HepG2 (cell line): ENCODE results near the gene LRRC45. TPM values are rescaled to one million over a fixed set of nuclear protein-coding genes. Genes with fewer than 3 reads are reported as not detected.

Experiments used
- AHR ChIP-seq: IDR thresholded peaks from 2 replicates; pipeline ENCODE4 v1.6.1; 2018; ENCODE audit warnings: missing genetic modification reagents, missing compliant biosample characterization
- FOXM1 ChIP-seq: sonication (generic); formaldehyde crosslinking; IDR thresholded peaks from 2 replicates; pipeline ENCODE4 v1.5.0; 2020; ENCODE audit warnings: missing genetic modification reagents
- FUBP1 ChIP-seq: sonication (generic); formaldehyde crosslinking; IDR thresholded peaks from 2 replicates; pipeline ENCODE4 v1.5.1; 2020; ENCODE audit warnings: missing genetic modification reagents, mild to moderate bottlenecking, borderline replicate concordance
- MAFG ChIP-seq: sonication (generic); formaldehyde crosslinking; IDR thresholded peaks from 2 replicates; pipeline ENCODE4 v1.5.1; 2020; ENCODE audit warnings: mild to moderate bottlenecking, missing genetic modification reagents
- MATR3 ChIP-seq: sonication (generic); formaldehyde crosslinking; IDR thresholded peaks from 2 replicates; pipeline ENCODE4 v1.4.0; 2020; ENCODE audit warnings: missing genetic modification reagents
- MIXL1 ChIP-seq: IDR thresholded peaks from 2 replicates; pipeline ENCODE4 v1.6.1; 2016
- MZF1 ChIP-seq: sonication (generic); formaldehyde crosslinking; IDR thresholded peaks from 2 replicates; pipeline ENCODE4 v1.8.1; 2023; ENCODE audit warnings: mild to moderate bottlenecking, missing genetic modification reagents, borderline replicate concordance
- SAFB2 ChIP-seq: sonication (generic); formaldehyde crosslinking; IDR thresholded peaks from 2 replicates; pipeline ENCODE4 v1.5.1; 2020; ENCODE audit warnings: missing genetic modification reagents, low read depth, mild to moderate bottlenecking, borderline replicate concordance
- SOX13 ChIP-seq, 3 experiments: fragments of 450-650 bp in 1 of 3; sonication (generic) in 1 of 3; formaldehyde crosslinking in 1 of 3; IDR thresholded peaks in 2 of 3; conservative IDR thresholded peaks in 1 of 3; 2 replicates each; pipeline versions ENCODE4 v1.5.0 to v1.6.1; 2016 to 2020; ENCODE audit warnings: antibody characterized with exemption in 1 of 3, mild to moderate bottlenecking in 1 of 3, missing compliant biosample characterization in 1 of 3, missing genetic modification reagents in 1 of 3, moderate library complexity in 1 of 3
- TERF1 ChIP-seq: sonication (generic); formaldehyde crosslinking; IDR thresholded peaks from 2 replicates; pipeline ENCODE4 v1.8.0; 2022; ENCODE audit warnings: mild to moderate bottlenecking, missing genetic modification reagents, moderate library complexity
- ZBTB20 ChIP-seq: sonication (generic); formaldehyde crosslinking; IDR thresholded peaks from 2 replicates; pipeline ENCODE4 v1.8.1; 2023; ENCODE audit warnings: missing genetic modification reagents, low read depth, mild to moderate bottlenecking, borderline replicate concordance
- ZC3H4 ChIP-seq: sonication (generic); formaldehyde crosslinking; IDR thresholded peaks from 2 replicates; pipeline ENCODE4 v1.4.0; 2020; ENCODE audit warnings: missing genetic modification reagents, borderline replicate concordance
- ZMYM3 ChIP-seq: sonication (generic); formaldehyde crosslinking; IDR thresholded peaks from 2 replicates; pipeline ENCODE4 v1.5.1; 2020; ENCODE audit warnings: mild to moderate bottlenecking, missing genetic modification reagents
- ZNF205 ChIP-seq: IDR thresholded peaks from 2 replicates; pipeline ENCODE4 v1.6.1; 2018; ENCODE audit warnings: missing biosample characterization, missing genetic modification reagents
- ZNF367 ChIP-seq: sonication (generic); formaldehyde crosslinking; IDR thresholded peaks from 2 replicates; pipeline ENCODE4 v1.4.0; 2020; ENCODE audit warnings: missing genetic modification reagents, borderline replicate concordance
- ZNF431 ChIP-seq: sonication (generic); formaldehyde crosslinking; IDR thresholded peaks from 2 replicates; pipeline ENCODE4 v1.9.0; 2022; ENCODE audit warnings: missing genetic modification reagents, low read depth, mild to moderate bottlenecking, borderline replicate concordance
- polyA plus RNA-seq, 8 experiments: library from polyadenylated mRNA; depleted of rRNA in 3 of 8; stranded (reverse) in 7 of 8; unstranded in 1 of 8; fragments of >200 nt; fragmentation: Illumina TruSeq in 4 of 8; extraction: Trizol in 4 of 8; gene quantifications; 2 replicates each; pipeline versions ENCODE4 v1.2.1 to v1.2.3, GENCODE V29; 2011 to 2016; ENCODE audit warnings: low read depth in 4 of 8, missing spikeins in 1 of 8, mixed read lengths in 1 of 8; ENCODE audit not compliant: insufficient read depth in 1 of 8
- total RNA-seq, 5 experiments: library from RNA; depleted of rRNA; stranded (reverse); fragments of >200 nt; fragmentation: Illumina TruSeq; extraction: Trizol; gene quantifications; 2 replicates each; pipeline ENCODE4 v1.2.3, GENCODE V29; 2016; ENCODE audit warnings: low read depth in 1 of 5
- TF ChIP-seq, protein P1 (sequence below): conservative IDR thresholded peaks from 2 replicates; pipeline ENCODE4 v1.6.1; 2018; ENCODE audit warnings: missing genetic modification reagents
- TF ChIP-seq, protein P2 (sequence below): sonication (generic); formaldehyde crosslinking; IDR thresholded peaks from 2 replicates; pipeline ENCODE4 v1.5.1; 2020; ENCODE audit warnings: mild to moderate bottlenecking, missing genetic modification reagents, borderline replicate concordance

LRRC45 gene
- total and polyA plus RNA-seq, 2 of the 13 experiments (the other 11 are each of a cell fraction or from before 2014, with no cell fraction given): 11.6 to 48.1 TPM

- TF ChIP-seq, protein P1, sequence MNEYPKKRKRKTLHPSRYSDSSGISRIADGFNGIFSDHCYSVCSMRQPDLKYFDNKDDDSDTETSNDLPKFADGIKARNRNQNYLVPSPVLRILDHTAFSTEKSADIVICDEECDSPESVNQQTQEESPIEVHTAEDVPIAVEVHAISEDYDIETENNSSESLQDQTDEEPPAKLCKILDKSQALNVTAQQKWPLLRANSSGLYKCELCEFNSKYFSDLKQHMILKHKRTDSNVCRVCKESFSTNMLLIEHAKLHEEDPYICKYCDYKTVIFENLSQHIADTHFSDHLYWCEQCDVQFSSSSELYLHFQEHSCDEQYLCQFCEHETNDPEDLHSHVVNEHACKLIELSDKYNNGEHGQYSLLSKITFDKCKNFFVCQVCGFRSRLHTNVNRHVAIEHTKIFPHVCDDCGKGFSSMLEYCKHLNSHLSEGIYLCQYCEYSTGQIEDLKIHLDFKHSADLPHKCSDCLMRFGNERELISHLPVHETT (CRISPR knock-in tag): peak; percentile 36
- no peak for TF ChIP-seq MATR3 (CRISPR knock-in tag)
- peak; percentile 55; the same call in 1 of the 2 replicates for TF ChIP-seq FOXM1
- TF ChIP-seq FUBP1 (CRISPR knock-in tag): peak; percentile 66; the same call in 1 of the 2 replicates
- TF ChIP-seq ZMYM3 (CRISPR knock-in tag): peak; percentile 44; the same call in 1 of the 2 replicates
- TF ChIP-seq MIXL1 (CRISPR knock-in tag): peak; percentile 55; the same call in 1 of the 2 replicates
- no peak for TF ChIP-seq MAFG (CRISPR knock-in tag)
- TF ChIP-seq SAFB2 (CRISPR knock-in tag): peak; percentile 96
- peak; percentile 82 for TF ChIP-seq SOX13 (IDR thresholded peaks at IDR 0.05)
- peak in 1 of 2 experiments; percentile 92; a peak in 2 of 4 replicates for TF ChIP-seq SOX13 (CRISPR knock-in tag; conservative IDR thresholded peaks at IDR 0.05 in 1 of 2, IDR thresholded peaks at IDR 0.05 in 1 of 2)
- TF ChIP-seq AHR: peak; percentile 96
- peak; percentile 91; the same call in 1 of the 2 replicates for TF ChIP-seq MZF1 (CRISPR knock-in tag)
- TF ChIP-seq ZC3H4: peak; percentile 98
- TF ChIP-seq ZBTB20 (CRISPR knock-in tag): peak; percentile 98
- TF ChIP-seq, protein P2, sequence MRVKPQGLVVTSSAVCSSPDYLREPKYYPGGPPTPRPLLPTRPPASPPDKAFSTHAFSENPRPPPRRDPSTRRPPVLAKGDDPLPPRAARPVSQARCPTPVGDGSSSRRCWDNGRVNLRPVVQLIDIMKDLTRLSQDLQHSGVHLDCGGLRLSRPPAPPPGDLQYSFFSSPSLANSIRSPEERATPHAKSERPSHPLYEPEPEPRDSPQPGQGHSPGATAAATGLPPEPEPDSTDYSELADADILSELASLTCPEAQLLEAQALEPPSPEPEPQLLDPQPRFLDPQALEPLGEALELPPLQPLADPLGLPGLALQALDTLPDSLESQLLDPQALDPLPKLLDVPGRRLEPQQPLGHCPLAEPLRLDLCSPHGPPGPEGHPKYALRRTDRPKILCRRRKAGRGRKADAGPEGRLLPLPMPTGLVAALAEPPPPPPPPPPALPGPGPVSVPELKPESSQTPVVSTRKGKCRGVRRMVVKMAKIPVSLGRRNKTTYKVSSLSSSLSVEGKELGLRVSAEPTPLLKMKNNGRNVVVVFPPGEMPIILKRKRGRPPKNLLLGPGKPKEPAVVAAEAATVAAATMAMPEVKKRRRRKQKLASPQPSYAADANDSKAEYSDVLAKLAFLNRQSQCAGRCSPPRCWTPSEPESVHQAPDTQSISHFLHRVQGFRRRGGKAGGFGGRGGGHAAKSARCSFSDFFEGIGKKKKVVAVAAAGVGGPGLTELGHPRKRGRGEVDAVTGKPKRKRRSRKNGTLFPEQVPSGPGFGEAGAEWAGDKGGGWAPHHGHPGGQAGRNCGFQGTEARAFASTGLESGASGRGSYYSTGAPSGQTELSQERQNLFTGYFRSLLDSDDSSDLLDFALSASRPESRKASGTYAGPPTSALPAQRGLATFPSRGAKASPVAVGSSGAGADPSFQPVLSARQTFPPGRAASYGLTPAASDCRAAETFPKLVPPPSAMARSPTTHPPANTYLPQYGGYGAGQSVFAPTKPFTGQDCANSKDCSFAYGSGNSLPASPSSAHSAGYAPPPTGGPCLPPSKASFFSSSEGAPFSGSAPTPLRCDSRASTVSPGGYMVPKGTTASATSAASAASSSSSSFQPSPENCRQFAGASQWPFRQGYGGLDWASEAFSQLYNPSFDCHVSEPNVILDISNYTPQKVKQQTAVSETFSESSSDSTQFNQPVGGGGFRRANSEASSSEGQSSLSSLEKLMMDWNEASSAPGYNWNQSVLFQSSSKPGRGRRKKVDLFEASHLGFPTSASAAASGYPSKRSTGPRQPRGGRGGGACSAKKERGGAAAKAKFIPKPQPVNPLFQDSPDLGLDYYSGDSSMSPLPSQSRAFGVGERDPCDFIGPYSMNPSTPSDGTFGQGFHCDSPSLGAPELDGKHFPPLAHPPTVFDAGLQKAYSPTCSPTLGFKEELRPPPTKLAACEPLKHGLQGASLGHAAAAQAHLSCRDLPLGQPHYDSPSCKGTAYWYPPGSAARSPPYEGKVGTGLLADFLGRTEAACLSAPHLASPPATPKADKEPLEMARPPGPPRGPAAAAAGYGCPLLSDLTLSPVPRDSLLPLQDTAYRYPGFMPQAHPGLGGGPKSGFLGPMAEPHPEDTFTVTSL (CRISPR knock-in tag): peak; percentile 89
- TF ChIP-seq ZNF205 (CRISPR knock-in tag): peak; percentile 83; the same call in 1 of the 2 replicates
- no peak for TF ChIP-seq ZNF367
- TF ChIP-seq ZNF431 (CRISPR knock-in tag): peak; percentile 86; the same call in 1 of the 2 replicates
- TF ChIP-seq TERF1 (CRISPR knock-in tag): peak; percentile 95
Observed at GRCh38 chr17:81992306-81993102, 30.6 kb upstream of the LRRC45 start (continued).
